ENCODE results near the gene RHEX. TPM values are rescaled to one million over a fixed set of nuclear protein-coding genes. Genes with fewer than 3 reads are reported as not detected.

The RHEX gene
- total RNA-seq, 2 donors from 2014 or later = 0.50 TPM; not detected in 1

DNA sequence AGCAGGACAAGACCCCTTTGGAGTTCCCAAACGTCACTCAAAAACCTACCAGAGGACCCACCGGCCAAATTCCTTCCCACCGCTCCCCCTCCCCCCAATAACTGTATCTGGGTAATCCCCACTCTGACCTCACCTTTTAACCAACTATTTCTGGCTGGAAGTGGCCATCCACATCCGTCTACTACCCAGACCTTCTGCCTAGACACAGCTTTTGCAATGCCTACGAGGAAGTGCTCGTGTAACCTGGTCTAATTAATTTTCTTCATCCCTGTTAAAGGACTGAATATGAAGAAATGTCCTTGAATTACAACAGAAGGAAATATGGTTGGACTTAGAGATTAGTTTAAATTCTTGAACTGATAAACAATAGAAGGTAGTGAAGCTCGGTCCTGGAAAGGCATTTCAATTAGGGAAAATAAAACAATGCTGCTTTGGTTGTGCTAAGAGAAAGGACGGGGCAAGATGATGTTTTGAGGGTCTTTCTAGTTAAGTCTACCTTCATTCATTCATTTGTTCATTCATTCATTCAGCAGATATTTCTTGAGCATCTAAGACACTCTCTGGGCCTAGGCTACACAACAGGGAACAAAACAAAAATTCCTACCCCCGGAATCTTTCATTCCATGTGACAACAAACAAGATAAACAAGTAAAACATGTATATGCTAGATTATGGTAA lies 45.4 kb downstream of the RHEX start:
- H3K36me3 Mint-ChIP-seq (ENCODE audit: low read depth) = peaks cover 9% of the 10 kb centered on the region
- peaks cover 41% of the 10 kb centered on the region for H3K27me3 Mint-ChIP-seq
- DNase-seq (no peak), ATAC-seq (no peak)
- peaks cover 16% of the 10 kb centered on the region for H3K4me1 Mint-ChIP-seq
- H3K27ac Mint-ChIP-seq = no peak overlapping the region
- H3K9me3 ChIP-seq (ENCODE audit: control insufficient read depth, low read length, poor library complexity, severe bottlenecking) = no peaks in the 10 kb centered on the region
- H3K4me3 Mint-ChIP-seq = no peak overlapping the region

DNA sequence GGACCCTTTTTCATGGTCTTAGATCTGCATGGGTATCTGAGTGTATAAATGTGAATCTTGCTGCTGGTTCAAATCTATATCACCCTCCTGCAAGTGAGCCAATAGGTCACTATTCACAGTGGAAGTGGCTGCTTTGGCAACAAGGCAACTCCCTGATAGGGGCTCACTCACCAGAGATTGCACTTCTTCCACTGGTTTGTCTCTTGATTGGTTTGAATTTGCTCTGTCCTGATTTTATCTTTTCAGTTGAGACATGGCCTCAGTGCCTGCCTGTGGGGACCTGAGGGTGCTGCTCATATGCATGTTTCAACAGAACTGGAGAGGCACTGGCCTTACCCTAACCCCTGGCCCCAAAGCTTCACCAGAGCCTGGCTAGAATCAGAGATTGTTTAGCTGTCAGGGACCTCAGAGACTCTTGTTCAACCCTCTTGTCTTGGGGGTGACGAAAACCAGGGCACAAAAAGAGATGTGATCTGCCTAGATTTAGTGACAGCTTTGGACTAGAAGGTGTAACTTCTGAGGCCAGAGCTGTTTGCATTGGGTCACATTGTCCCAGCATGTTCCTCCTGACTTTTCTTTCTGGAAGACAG lies 47.3 kb downstream of the RHEX start:
- Mint-ChIP-seq H3K4me3 (no peak overlapping the region), H3K27ac (no peak overlapping the region), H3K27me3 (peaks cover 41% of the 10 kb centered on the region), H3K36me3 (ENCODE audit: low read depth) (peaks cover 9% of the 10 kb centered on the region), H3K4me1 (peaks cover 24% of the 10 kb centered on the region)
- no peak for DNase-seq
- H3K9me3 ChIP-seq (ENCODE audit: control insufficient read depth, low read length, poor library complexity, severe bottlenecking) = no peaks in the 10 kb centered on the region
- no peak for ATAC-seq

DNA sequence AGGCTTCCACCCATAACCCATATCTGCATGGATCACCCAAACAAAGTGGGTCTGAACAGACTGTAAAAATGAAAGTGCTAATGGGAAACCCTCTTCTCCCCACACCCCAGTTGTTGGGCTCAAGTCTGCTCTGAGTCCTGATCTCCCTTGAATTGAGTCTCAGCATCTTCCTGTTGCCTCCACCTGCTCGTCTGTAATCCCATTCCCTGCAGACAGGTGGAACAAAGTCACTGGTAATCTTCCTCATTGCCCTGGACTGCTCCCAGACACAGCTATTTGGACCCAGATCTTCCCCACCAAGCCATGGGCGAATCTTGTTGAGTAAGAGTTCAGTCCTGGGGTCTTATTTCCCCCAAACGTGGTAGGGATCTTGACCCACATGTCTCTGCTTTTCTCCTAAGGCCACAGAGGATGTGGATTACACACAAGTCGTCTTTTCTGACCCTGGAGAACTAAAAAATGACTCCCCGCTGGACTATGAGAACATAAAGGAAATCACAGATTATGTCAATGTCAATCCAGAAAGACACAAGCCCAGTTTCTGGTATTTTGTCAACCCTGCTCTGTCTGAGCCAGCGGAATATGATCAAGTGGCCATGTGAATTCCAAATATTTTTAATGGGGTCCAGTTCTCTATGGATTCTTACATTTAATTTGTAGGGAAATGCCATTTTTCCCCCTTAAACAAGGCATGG lies 48.5 kb downstream of the RHEX start:
- ATAC-seq (no peak), DNase-seq (no peak)
- no peaks in the 10 kb centered on the region for H3K9me3 ChIP-seq (ENCODE audit: control insufficient read depth, low read length, poor library complexity, severe bottlenecking)
- H3K4me1 Mint-ChIP-seq = peaks cover 26% of the 10 kb centered on the region
- peaks cover 35% of the 10 kb centered on the region for H3K27me3 Mint-ChIP-seq
- peak overlapping the region; percentile 14 for H3K27ac Mint-ChIP-seq
- H3K4me3 Mint-ChIP-seq = no peak overlapping the region
- H3K36me3 Mint-ChIP-seq (ENCODE audit: low read depth) = peaks cover 9% of the 10 kb centered on the region

DNA sequence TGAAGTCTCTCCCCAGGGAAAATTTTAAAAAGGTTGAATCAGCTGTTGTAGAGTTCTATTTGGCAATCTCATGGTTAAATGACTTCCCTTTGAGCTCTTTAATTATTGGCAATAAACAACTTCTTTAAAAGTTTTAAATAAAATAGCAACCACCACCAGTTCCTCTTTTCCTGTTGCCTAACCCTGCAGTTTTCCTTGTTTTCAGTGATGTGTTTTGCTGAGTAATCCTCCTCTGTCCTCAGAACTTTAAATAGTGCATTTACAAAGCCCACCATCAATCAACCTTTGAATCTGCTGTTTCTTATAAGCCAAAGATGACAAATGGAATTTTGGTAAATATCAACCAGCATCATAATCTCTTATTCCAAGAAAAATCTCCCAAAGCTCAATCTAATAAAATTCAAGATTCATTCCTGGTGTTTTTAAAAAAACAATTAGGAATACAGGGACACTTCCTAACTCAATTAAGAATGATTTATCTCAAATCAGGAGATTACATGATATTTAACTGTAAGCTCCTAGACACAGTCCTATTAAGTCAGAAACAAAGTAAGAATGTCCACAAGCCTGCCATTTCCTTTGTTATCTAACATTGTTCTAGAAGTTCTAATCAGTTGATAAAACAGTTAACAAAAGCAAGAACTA lies 49.4 kb downstream of the RHEX start:
- H3K27ac Mint-ChIP-seq = peak overlapping the region; percentile 63
- H3K4me3 Mint-ChIP-seq = no peak overlapping the region
- H3K36me3 Mint-ChIP-seq (ENCODE audit: low read depth) = peaks cover 9% of the 10 kb centered on the region
- no peaks in the 10 kb centered on the region for H3K9me3 ChIP-seq (ENCODE audit: control insufficient read depth, low read length, poor library complexity, severe bottlenecking)
- H3K4me1 Mint-ChIP-seq = peaks cover 28% of the 10 kb centered on the region
- DNase-seq (no peak), ATAC-seq (no peak)
- H3K27me3 Mint-ChIP-seq = peaks cover 35% of the 10 kb centered on the region

DNA sequence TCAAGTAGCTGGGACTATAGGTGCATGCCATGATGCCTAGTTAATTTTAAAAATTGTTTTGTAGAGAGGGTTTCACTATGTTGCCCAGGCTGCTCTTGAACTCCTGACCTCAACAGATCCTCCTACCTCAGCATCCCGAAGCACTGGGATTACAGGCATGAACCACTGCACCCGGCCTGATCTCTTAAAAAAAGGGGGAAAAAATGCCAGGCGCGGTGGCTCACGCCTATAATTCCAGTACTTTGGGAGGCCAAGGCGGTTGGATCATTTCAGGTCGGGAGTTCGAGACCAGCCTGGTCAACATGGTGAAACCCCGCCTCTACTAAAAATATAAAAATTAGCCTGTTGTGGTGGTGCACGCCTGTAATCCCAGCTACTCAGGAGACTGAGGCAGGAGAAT lies 51.0 kb downstream of the RHEX start:
- no peak overlapping the region for H3K4me3 Mint-ChIP-seq
- H3K36me3 Mint-ChIP-seq (ENCODE audit: low read depth) = peaks cover 5% of the 10 kb centered on the region
- H3K27me3 Mint-ChIP-seq = peaks cover 25% of the 10 kb centered on the region
- ATAC-seq = no peak
- DNase-seq = no peak
- peaks cover 17% of the 10 kb centered on the region for H3K4me1 Mint-ChIP-seq
- no peaks in the 10 kb centered on the region for H3K9me3 ChIP-seq (ENCODE audit: control insufficient read depth, low read length, poor library complexity, severe bottlenecking)
- H3K27ac Mint-ChIP-seq = peak overlapping the region; percentile 63

DNA sequence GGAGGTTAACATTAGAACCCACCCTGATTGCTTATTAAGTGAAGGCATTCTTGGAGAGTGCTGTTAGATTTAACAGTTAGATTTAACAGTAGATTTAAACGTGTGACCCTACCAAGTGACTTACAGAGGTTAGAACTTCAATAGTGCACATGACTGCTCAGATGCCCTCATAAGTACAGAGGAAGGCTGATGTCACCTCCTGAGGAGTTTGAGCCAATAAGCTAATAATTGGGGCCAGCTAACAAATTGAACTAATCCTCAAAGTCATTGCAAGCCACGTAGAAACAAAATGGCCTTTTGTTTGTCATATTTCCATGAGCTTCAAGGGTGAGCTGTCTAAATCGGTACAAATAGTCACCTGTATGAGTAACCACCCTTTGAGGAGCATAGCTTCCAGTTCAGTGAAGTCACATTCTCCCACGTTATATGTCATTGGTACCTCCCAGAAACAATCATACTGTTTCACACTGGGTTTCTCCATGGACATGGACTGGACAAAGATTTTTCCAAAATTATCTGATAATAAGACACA lies 52.6 kb downstream of the RHEX start:
- no peak overlapping the region for H3K4me3 Mint-ChIP-seq
- peaks cover 14% of the 10 kb centered on the region for H3K4me1 Mint-ChIP-seq
- DNase-seq (no peak), ATAC-seq (no peak)
- H3K9me3 ChIP-seq (ENCODE audit: control insufficient read depth, low read length, poor library complexity, severe bottlenecking) = no peaks in the 10 kb centered on the region
- H3K27me3 Mint-ChIP-seq = peaks cover 19% of the 10 kb centered on the region
- peaks cover 3% of the 10 kb centered on the region for H3K36me3 Mint-ChIP-seq (ENCODE audit: low read depth)
- no peak overlapping the region for H3K27ac Mint-ChIP-seq

DNA sequence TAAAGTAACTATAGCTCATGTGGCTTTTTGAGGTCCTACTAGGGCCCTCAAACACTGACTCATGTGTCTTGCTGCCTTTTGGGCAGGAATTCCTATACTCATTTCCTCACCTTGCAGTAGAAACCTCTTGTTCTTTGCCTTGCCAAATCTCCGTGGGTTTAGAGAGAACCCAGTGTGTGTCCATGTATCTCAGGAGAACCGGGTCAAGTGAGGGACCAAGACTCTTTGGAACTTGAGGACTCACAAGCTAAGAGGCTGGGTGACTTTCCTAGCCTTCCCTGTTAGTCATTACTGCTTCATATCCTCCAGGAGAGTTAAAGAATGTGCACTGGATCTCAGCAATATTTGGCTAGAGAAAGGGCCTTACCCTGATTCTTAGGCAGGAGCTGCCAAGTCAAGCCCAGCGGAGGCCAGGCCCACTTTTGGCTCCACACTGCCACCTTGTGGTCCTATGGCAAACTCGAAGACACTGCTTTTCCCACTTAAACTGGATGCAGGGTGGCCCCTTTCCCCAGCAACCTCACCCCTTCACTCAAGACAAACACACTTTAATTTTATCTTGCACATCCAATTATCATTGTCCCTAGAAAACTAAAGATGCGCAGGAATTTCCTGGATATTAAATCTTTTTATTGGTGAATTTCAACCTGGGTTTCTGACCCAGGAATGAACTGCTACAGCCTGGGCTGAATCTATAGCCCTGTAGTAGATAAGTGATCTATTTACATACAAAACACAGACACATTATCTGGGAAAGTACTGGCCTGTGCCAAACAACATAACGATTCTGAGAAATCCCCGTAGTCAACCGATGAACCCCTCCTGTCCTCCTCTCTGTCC lies 53.6 kb downstream of the RHEX start:
- Mint-ChIP-seq H3K27me3 (peaks cover 13% of the 10 kb centered on the region), H3K4me1 (peaks cover 14% of the 10 kb centered on the region), H3K36me3 (ENCODE audit: low read depth) (peaks cover 2% of the 10 kb centered on the region), H3K4me3 (no peak overlapping the region), H3K27ac (no peak overlapping the region)
- ATAC-seq = peak; percentile 91
- no peaks in the 10 kb centered on the region for H3K9me3 ChIP-seq (ENCODE audit: control insufficient read depth, low read length, poor library complexity, severe bottlenecking)
- peak; percentile 54 to 72 (median 55) for DNase-seq

DNA sequence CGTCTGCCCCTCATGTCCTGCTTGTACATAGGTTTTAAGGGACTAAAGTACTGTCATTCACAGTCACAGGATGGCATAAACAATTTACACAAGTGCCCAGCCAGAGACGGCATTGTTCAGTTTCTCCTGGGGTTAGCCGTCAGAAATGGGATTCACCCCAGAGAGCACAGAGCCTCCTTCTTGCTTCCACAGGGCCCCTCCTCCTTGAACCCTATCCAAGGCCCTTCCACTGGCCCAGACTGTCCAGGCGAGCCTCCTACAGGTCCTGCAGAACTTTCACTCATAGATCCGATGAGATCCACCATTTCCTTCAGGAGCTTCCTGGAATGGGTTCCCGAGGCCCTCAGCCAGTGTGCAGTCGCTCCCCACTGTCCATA lies 54.2 kb downstream of the RHEX start:
- H3K27ac Mint-ChIP-seq = no peak overlapping the region
- no peaks in the 10 kb centered on the region for H3K9me3 ChIP-seq (ENCODE audit: control insufficient read depth, low read length, poor library complexity, severe bottlenecking)
- peaks cover 4% of the 10 kb centered on the region for H3K36me3 Mint-ChIP-seq (ENCODE audit: low read depth)
- peaks cover 14% of the 10 kb centered on the region for H3K4me1 Mint-ChIP-seq
- ATAC-seq (peak; percentile 8), DNase-seq (no peak)
- no peak overlapping the region for H3K4me3 Mint-ChIP-seq
- peaks cover 14% of the 10 kb centered on the region for H3K27me3 Mint-ChIP-seq

DNA sequence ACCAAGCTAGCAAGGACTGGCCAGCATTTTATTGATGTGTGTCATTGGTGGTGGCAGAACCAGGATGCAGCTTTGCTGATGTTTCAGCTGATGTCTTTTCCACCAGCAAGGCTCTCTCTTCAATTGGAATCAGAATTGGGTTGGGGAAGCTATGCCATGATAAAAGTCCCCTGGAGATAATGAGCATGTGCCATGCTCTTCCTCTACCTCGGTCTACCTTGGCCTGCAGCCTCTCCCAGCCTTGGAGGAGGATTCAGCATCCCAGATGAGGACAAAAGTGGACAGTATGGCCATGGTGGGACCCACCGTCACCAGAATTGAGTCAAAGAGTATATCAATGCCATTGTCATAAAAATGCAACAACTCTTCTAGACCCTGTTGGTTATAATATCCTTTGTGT lies 55.7 kb downstream of the RHEX start:
- Mint-ChIP-seq H3K36me3 (ENCODE audit: low read depth) (peaks cover 4% of the 10 kb centered on the region), H3K4me3 (no peak overlapping the region), H3K4me1 (peaks cover 10% of the 10 kb centered on the region), H3K27ac (no peak overlapping the region), H3K27me3 (peaks cover 18% of the 10 kb centered on the region)
- H3K9me3 ChIP-seq (ENCODE audit: control insufficient read depth, low read length, poor library complexity, severe bottlenecking) = no peaks in the 10 kb centered on the region
- ATAC-seq (no peak), DNase-seq (no peak)

DNA sequence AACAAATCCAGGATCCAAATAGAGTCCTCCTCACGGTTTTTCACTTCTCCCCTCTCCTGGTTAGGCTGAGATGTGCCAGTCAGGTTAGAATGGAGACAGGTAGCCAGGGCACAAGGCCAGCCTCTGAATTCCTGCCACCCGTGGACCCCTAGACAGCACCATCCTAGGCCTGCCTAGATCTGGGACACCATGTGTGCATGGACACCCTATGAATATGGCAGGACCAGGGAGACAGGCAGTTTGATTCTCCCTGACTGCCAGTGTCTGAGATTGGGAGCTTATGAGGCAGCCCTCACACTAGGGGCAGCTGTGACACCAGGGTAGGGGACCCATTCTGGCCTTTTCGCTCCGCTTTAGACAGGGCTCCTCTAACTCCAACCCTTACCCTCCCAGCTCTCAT lies 56.7 kb downstream of the RHEX start:
- H3K27me3 Mint-ChIP-seq = peaks cover 27% of the 10 kb centered on the region
- no peak for ATAC-seq
- no peak for DNase-seq

DNA sequence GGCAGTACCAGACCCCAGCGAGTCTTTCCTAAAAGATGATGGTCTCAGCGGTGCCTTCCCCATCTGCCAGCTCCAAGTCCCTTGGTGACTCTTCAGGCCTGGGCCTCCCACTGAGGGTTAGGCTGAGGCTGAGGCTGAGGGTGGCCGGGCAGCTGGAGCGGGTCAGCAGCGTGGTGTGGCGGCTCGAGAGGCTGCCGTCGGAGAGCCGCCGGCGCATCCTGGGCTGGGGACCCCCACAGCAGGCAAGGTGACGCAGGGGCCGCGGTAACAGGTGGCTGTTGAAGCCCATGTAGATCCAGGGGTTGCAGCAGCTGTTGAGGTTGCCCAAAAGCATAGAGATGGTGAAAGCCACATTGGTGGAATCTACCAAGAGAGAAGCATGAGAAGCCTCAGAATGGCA lies 57.2 kb downstream of the RHEX start:
- H3K27ac Mint-ChIP-seq = no peak overlapping the region
- no peaks in the 10 kb centered on the region for H3K9me3 ChIP-seq (ENCODE audit: control insufficient read depth, low read length, poor library complexity, severe bottlenecking)
- ATAC-seq (no peak), DNase-seq (no peak)
- H3K4me3 Mint-ChIP-seq = no peak overlapping the region
- H3K36me3 Mint-ChIP-seq (ENCODE audit: low read depth) = peaks cover 4% of the 10 kb centered on the region
- peaks cover 30% of the 10 kb centered on the region for H3K27me3 Mint-ChIP-seq
- peaks cover 5% of the 10 kb centered on the region for H3K4me1 Mint-ChIP-seq

More for the DNA sequence above, 56.7 kb downstream of the RHEX start:
- H3K4me1 Mint-ChIP-seq = peaks cover 5% of the 10 kb centered on the region
- no peak overlapping the region for H3K27ac Mint-ChIP-seq
- peaks cover 4% of the 10 kb centered on the region for H3K36me3 Mint-ChIP-seq (ENCODE audit: low read depth)
- no peak overlapping the region for H3K4me3 Mint-ChIP-seq
- H3K9me3 ChIP-seq (ENCODE audit: control insufficient read depth, low read length, poor library complexity, severe bottlenecking) = no peaks in the 10 kb centered on the region

DNA sequence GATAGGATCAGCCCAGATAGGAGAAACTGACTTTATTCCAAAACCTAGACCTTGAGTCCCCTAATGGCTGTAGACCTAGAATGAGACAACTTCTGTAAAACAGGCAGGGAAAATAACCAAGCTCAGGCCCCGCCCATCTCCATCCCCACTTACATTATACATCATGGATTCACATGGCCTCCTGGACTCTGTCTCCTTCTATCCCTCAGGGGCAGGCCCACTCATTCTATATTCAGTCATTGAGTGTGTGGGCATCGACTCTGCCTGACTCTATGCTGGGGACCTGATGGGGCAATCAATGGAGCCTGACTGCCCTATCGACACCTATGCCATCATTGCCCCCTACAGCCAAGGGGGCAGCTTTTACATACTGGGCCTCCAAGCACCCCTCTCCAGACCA lies 57.8 kb downstream of the RHEX start:
- Mint-ChIP-seq H3K27me3 (peaks cover 31% of the 10 kb centered on the region), H3K27ac (no peak overlapping the region)

More for the DNA sequence above, 57.8 kb downstream of the RHEX start:
- Mint-ChIP-seq H3K4me1 (peaks cover 5% of the 10 kb centered on the region), H3K4me3 (no peak overlapping the region), H3K36me3 (ENCODE audit: low read depth) (peaks cover 4% of the 10 kb centered on the region)
- no peak for ATAC-seq
- H3K9me3 ChIP-seq (ENCODE audit: control insufficient read depth, low read length, poor library complexity, severe bottlenecking) = no peaks in the 10 kb centered on the region
- DNase-seq = no peak

All from T-helper 17 cell (primary cell).